ENCODE results near the gene CCR9. TPM values are rescaled to one million over a fixed set of nuclear protein-coding genes. Genes with fewer than 3 reads are reported as not detected.
A peak's percentile ranks its signal among the peaks of the same experiment; 100 is the strongest.

CCR9 gene
- total RNA-seq, 1 donor from 2014 or later: not detected

GRCh38 chr3:45880725-45881077 lies 5.6 kb upstream of the CCR9 start:
- Mint-ChIP-seq H3K27ac (no peak overlapping the region), H3K9me3 (ENCODE audit: low read depth) (no peaks in the 10 kb centered on the region)

GRCh38 chr3:45881078-45882022 lies 5.0 kb upstream of the CCR9 start:
- no peak overlapping the region for H3K4me3 Mint-ChIP-seq (ENCODE audit: low read depth)
- no peaks in the 10 kb centered on the region for H3K9me3 Mint-ChIP-seq (ENCODE audit: low read depth)
- H3K4me1 Mint-ChIP-seq (ENCODE audit: low read depth): peaks cover 3% of the 10 kb centered on the region
- DNase-seq (ENCODE audit: low spot score, unreplicated experiment): no peak
- peaks cover 14% of the 10 kb centered on the region for H3K27me3 Mint-ChIP-seq
- H3K36me3 Mint-ChIP-seq (ENCODE audit: insufficient read depth): no peaks in the 10 kb centered on the region
- no peak for TF ChIP-seq CTCF (IDR thresholded peaks at IDR 0.05; ENCODE audit: unreplicated experiment)
- H3K27ac Mint-ChIP-seq: no peak overlapping the region

More at GRCh38 chr3:45880725-45881077, 5.6 kb upstream of the CCR9 start:
- DNase-seq (ENCODE audit: low spot score, unreplicated experiment): no peak
- peaks cover 3% of the 10 kb centered on the region for H3K4me1 Mint-ChIP-seq (ENCODE audit: low read depth)
- no peak for TF ChIP-seq CTCF (IDR thresholded peaks at IDR 0.05; ENCODE audit: unreplicated experiment)
- peaks cover 14% of the 10 kb centered on the region for H3K27me3 Mint-ChIP-seq
- no peaks in the 10 kb centered on the region for H3K36me3 Mint-ChIP-seq (ENCODE audit: insufficient read depth)
- H3K4me3 Mint-ChIP-seq (ENCODE audit: low read depth): no peak overlapping the region

DNA sequence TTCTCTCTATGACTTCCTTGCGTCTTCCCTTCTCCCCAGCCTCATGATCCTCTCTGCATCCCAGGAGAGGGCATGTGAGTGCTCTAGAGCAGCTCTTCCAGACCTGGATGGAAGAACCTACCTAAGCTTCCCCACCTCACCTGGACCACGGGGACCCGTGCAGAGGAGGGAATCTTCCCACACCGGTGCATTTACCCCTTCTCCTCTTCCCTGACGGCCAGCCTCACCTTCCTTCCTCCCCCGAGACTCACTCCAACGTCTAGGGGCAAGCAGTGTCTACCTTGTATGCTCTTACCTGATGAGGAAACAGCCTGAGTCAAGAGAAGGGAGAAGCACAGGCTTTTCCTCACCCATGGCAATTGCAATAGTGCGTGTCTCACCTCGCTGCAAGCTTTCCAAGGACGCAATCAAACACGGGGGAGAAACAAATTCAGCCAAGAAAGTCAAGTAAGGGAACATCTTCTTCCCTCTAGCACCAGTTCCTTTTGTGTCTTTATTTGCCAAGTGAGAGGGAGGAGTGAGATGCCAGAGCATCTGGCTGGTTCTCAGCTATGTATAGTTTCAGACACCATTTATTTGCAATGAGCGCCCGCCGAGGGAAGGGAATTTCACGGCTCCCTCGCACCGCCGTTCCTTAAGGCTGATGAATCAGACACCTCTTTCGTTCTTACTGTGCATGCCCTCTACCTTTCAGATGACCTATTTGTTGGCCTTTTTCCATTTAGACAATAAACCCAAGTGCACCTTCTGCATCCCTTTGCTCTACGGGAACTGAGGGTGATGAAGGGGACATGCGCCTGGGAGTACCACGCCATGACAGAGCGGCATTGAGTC lies 1.8 kb upstream of the CCR9 start:
- Mint-ChIP-seq H3K27ac (no peak overlapping the region), H3K36me3 (ENCODE audit: insufficient read depth) (no peaks in the 10 kb centered on the region), H3K4me3 (ENCODE audit: low read depth) (no peak overlapping the region), H3K27me3 (peaks cover 14% of the 10 kb centered on the region), H3K9me3 (ENCODE audit: low read depth) (no peaks in the 10 kb centered on the region), H3K4me1 (ENCODE audit: low read depth) (peaks cover 3% of the 10 kb centered on the region)
- DNase-seq (ENCODE audit: low spot score, unreplicated experiment): no peak
- TF ChIP-seq CTCF (IDR thresholded peaks at IDR 0.05; ENCODE audit: unreplicated experiment): no peak

DNA sequence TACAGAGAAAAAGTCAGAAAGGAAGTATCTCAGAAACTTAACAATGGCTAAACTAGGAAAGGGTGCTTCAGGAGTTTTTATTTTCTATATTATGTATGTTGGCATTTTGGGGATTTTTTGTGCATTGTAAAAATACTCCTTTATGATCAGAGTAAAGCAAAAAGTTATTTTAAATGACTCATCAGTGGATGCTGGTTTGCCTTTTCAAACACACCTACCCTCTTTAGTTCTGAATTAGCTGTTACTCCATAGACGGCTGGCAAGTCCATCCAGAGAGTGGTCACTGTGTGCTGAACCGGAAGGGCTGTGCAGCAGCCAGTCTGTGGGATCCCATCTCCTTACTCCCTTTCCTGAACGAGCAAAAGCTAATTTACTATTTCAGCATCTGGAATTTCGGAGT lies 942 bp downstream of the CCR9 start:
- no peak for TF ChIP-seq CTCF (IDR thresholded peaks at IDR 0.05; ENCODE audit: unreplicated experiment)
- H3K27me3 Mint-ChIP-seq: peaks cover 14% of the 10 kb centered on the region
- no peaks in the 10 kb centered on the region for H3K36me3 Mint-ChIP-seq (ENCODE audit: insufficient read depth)
- no peak for DNase-seq (ENCODE audit: low spot score, unreplicated experiment)
- no peak overlapping the region for H3K4me3 Mint-ChIP-seq (ENCODE audit: low read depth)
- no peak overlapping the region for H3K27ac Mint-ChIP-seq
- no peaks in the 10 kb centered on the region for H3K9me3 Mint-ChIP-seq (ENCODE audit: low read depth)
- no peaks in the 10 kb centered on the region for H3K4me1 Mint-ChIP-seq (ENCODE audit: low read depth)

DNA sequence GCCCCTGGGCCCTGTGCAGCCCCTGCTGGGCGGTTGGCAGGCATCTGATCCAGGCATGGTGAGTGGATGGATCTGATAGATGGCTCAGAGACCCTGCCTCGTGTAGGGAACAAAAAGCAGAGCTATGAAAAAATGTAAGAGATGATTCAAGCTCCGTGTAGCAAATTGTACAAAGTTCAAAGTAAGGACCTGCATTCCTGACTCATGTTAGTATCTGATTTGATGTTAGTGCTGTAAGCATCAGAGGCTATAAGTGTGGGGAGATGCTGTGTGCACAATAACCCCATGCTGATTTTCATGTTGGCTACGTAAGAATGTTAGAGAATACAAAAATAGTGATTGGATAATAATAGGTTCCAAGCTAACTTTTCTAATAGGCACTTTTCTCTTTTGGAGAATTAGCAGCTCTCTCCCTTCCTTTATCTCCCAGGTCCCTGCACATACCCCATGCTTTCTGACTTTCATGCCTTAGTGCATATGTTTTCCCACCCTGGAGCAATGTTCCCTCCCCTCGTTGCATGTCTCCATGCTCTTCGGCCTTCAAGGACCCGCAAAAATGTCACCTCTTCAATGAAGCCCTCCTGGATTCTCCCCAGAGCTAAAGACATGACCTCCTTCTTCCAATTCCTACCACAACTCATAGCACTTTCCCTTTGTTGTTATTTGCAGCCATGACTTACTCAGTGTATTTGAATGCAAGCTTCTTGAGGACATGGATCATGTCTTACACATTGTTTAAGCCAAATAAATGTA lies 1.6 kb downstream of the CCR9 start:
- TF ChIP-seq CTCF (IDR thresholded peaks at IDR 0.05; ENCODE audit: unreplicated experiment): no peak
- H3K27ac Mint-ChIP-seq: peak overlapping the region; percentile 12
- peaks cover 14% of the 10 kb centered on the region for H3K27me3 Mint-ChIP-seq
- no peaks in the 10 kb centered on the region for H3K4me1 Mint-ChIP-seq (ENCODE audit: low read depth)
- no peaks in the 10 kb centered on the region for H3K36me3 Mint-ChIP-seq (ENCODE audit: insufficient read depth)
- DNase-seq (ENCODE audit: low spot score, unreplicated experiment): no peak
- H3K4me3 Mint-ChIP-seq (ENCODE audit: low read depth): no peak overlapping the region
- no peaks in the 10 kb centered on the region for H3K9me3 Mint-ChIP-seq (ENCODE audit: low read depth)
